NCI-H748 (cell line): Measurements from ENCODE around the gene ARID1B.

Experiments
- DNase-seq: peaks from one replicate; lab custom pipeline; 2025; ENCODE audit not compliant: unreplicated experiment; lab: John Stamatoyannopoulos, UW

The ARID1B gene

GRCh38 chr6:157066781-157067491, 289.8 kb downstream of the ARID1B start:
- DNase-seq, result no peak

- DNase-seq, result no peak
Measured at GRCh38 chr6:157067507-157067906, 290.3 kb downstream of the ARID1B start.

- no peak for DNase-seq
Measured at GRCh38 chr6:157068691-157069324, 291.6 kb downstream of the ARID1B start.

GRCh38 chr6:157069585-157069984, 292.4 kb downstream of the ARID1B start:
- DNase-seq, result no peak

GRCh38 chr6:157070403-157071107, 293.4 kb downstream of the ARID1B start:
- DNase-seq, result no peak

GRCh38 chr6:157072128-157072527, 294.9 kb downstream of the ARID1B start:
- DNase-seq, result no peak

- DNase-seq, result no peak
Measured at GRCh38 chr6:157073596-157073995, 296.4 kb downstream of the ARID1B start.

GRCh38 chr6:157074969-157075368, 297.8 kb downstream of the ARID1B start:
- no peak for DNase-seq

- no peak for DNase-seq
Measured at GRCh38 chr6:157075549-157076450, 298.6 kb downstream of the ARID1B start.

GRCh38 chr6:157076451-157076822, 299.3 kb downstream of the ARID1B start:
- no peak for DNase-seq

- no peak for DNase-seq
Measured at GRCh38 chr6:157077251-157077650, 300.1 kb downstream of the ARID1B start.

GRCh38 chr6:157078326-157078725, 301.1 kb downstream of the ARID1B start:
- no peak for DNase-seq

GRCh38 chr6:157079277-157079676, 302.1 kb downstream of the ARID1B start:
- DNase-seq, result no peak

- no peak for DNase-seq
Measured at GRCh38 chr6:157079771-157080170, 302.6 kb downstream of the ARID1B start.

- no peak for DNase-seq
Measured at GRCh38 chr6:157080986-157081391, 303.8 kb downstream of the ARID1B start.

- DNase-seq, result no peak
Measured at GRCh38 chr6:157083343-157083742, 306.2 kb downstream of the ARID1B start.

GRCh38 chr6:157086632-157087031, 309.5 kb downstream of the ARID1B start:
- DNase-seq, result no peak

- no peak for DNase-seq
Measured at GRCh38 chr6:157087974-157088373, 310.8 kb downstream of the ARID1B start.

GRCh38 chr6:157088841-157089240, 311.7 kb downstream of the ARID1B start:
- DNase-seq, result no peak

GRCh38 chr6:157089258-157089657, 312.1 kb downstream of the ARID1B start:
- peak; percentile 66 for DNase-seq

GRCh38 chr6:157089851-157090250, 312.7 kb downstream of the ARID1B start:
- DNase-seq, result no peak
